Hepatocyte (in vitro differentiated cells): ENCODE results near the gene ATXN1.

Experiments used
- CTCF ChIP-seq: fragments of 200-600 bp; sonication (generic); IDR thresholded peaks from 2 replicates; pipeline ENCODE4 v1.5.1; 2016; ENCODE audit warnings: antibody characterized with exemption, mild to moderate bottlenecking; ENCODE audit not compliant: poor library complexity
- EZH2 ChIP-seq: fragments of 200-600 bp; sonication (generic); IDR thresholded peaks from 2 replicates; pipeline ENCODE4 v1.6.1; 2016; ENCODE audit warnings: antibody characterized with exemption, mild to moderate bottlenecking, borderline replicate concordance
- EZH2phosphoT487 ChIP-seq: fragments of 200-600 bp; sonication (generic); IDR thresholded peaks from one replicate; pipeline ENCODE4 v1.6.1; 2018; ENCODE audit warnings: antibody characterized with exemption, mild to moderate bottlenecking, low read depth, moderate library complexity; ENCODE audit not compliant: unreplicated experiment, severe bottlenecking

- TF ChIP-seq CTCF (no peak), EZH2 (no peak), EZH2phosphoT487 (no peak)
These were observed 439.9 kb downstream of the ATXN1 start for GRCh38 chr6:16321341-16321710.
